GM20000 (cell line): ENCODE data around the gene TFDP3.

Experiments
- DNase-seq: peaks from one replicate; pipeline ENCODE4 v3.0.0; 2012; ENCODE audit warnings: low spot score
- TF ChIP-seq, protein P1 (sequence below): IDR thresholded peaks from 2 replicates; pipeline ENCODE4 v1.5.1; 2012; ENCODE audit warnings: mild to moderate bottlenecking, control low read depth; ENCODE audit errors: extremely low read depth, missing control alignments

TFDP3 gene

DNA sequence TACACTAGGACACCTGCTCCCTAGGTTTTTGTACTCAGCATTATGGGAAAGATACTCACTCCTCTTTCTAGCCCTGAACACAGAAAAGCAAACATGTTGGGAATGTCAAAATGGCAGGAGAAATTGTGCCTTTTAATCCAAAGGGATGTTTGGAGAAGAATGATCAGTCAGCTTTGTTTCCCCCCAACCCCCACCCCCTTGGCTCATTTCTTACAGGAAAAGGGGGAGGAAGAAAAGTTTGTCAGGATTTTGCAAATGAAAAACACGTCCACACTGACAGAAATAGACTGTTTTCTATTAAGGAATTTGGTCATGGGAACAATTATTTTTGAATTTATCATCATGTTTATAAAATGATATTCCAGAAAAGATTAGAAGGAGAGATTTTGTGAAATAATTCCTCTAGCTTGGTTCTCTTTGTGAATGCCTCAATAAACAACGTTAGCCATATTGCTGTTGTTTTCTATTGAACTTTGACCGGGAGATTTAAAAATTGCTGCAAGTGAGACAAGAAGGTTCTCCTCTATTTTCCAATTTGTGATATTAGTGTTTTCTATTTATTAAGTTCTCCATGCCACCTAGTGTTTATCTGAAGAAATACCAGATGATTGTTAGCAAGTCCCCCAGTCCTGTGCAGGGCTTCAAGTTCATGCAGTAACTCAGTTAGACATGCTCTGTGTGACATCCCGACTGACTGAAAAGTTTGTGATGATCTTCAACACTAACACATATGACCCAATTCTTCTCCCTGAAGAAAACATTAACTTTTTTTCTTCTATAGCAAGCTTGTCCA lies 31.3 kb upstream of the TFDP3 start:
- DNase-seq, result no peak
- TF ChIP-seq, protein P1, sequence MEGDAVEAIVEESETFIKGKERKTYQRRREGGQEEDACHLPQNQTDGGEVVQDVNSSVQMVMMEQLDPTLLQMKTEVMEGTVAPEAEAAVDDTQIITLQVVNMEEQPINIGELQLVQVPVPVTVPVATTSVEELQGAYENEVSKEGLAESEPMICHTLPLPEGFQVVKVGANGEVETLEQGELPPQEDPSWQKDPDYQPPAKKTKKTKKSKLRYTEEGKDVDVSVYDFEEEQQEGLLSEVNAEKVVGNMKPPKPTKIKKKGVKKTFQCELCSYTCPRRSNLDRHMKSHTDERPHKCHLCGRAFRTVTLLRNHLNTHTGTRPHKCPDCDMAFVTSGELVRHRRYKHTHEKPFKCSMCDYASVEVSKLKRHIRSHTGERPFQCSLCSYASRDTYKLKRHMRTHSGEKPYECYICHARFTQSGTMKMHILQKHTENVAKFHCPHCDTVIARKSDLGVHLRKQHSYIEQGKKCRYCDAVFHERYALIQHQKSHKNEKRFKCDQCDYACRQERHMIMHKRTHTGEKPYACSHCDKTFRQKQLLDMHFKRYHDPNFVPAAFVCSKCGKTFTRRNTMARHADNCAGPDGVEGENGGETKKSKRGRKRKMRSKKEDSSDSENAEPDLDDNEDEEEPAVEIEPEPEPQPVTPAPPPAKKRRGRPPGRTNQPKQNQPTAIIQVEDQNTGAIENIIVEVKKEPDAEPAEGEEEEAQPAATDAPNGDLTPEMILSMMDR, result no peak

DNA sequence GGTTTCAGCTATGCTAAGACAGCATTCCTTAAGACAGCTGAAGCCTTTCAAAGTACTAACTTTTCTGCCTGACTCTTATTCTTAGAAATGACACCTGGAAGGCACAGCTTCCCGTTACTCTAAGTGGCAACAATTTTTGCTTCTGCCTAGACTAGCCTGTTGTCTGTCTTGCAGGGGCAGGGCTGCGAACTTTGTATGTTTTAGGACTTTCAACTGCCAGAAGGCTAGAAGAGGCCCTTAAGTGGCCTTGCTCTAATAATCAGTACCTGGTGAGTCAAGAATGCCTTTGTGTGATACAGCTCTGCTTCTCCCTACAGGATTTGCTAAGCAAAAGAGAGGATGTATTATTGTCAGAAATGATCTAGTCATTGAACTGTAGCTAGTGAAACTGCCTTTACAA lies 30.0 kb upstream of the TFDP3 start:
- TF ChIP-seq, protein P1, result no peak
- DNase-seq, result no peak

DNA sequence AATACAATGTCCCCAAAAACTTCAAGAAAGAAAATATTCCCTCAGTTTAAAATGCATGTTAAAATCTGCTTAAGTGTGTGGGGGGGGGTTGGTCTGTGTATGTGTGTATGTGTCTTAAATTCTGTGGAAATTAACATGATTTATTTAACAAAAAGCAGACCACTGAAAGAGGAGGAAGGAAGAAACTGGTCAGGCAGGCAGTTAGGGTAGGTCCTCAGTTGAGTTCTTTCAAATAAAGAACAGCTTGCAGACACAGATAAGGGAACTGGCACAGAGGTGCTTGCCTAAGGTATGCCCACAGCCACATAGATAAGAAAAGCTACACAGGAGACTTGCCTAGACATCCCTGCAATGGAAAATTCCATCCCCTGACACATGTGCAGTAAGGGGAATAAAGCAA lies 28.8 kb upstream of the TFDP3 start:
- TF ChIP-seq, protein P1, result no peak

DNA sequence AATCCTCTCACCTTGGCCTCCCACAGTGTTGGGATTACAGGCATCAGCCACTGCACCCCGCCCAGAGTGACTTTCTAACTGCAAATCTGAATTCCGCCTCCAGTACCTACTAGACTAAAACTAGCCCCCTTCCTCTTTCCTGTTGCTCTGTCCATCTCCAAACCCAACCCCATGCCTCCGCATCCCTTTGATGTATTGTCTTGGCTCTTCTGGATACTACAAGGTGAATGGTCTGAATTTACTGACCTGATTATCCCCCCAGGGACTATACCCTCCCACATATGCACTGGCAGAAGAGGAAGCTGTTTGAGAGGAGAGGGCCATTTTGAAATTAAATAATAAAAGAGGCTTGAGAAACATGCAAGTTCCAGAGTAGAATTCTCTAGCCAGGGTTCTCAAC lies 17.7 kb upstream of the TFDP3 start:
- TF ChIP-seq, protein P1, result no peak
- DNase-seq, result no peak

More for the DNA sequence above, 28.8 kb upstream of the TFDP3 start:
- DNase-seq, result no peak

DNA sequence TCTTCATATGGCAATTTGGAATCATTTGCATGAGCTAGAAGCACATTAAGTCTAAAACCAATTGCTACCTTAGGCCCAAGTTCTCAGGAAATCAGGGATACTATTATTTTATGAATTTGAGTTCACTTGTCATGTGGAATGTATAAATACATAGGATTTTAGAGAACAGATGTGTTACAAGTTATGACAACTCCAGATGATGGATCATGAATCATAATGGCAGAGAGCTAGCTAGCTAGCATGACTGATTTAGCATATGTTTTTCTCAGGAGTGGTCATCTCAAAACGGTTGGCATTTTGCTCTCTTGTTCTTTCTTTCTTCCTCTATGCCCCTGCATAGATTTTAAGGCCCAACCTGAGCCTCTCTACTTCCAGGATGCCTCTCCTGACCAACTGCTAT lies 14.2 kb upstream of the TFDP3 start:
- TF ChIP-seq, protein P1, result no peak
- DNase-seq, result no peak

DNA sequence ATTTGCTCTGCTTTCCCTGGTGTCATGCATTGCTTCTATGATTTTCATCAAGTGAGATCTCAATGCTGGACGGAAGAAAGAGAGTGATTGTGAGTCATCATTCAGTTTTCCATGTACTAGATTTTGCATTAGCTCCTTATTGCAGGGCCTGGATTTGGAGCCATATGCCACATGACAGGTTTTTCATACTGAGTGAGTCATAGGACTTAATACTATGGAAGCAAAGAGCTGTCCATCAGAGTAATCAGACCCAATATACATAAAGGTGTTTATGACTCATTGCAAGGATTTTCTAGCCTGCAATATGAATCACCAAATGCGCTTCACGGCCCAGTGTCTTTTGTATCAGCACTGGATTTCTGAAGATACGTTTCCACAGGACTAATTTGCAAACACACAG lies 11.2 kb upstream of the TFDP3 start:
- no peak for DNase-seq
- TF ChIP-seq, protein P1, result no peak

DNA sequence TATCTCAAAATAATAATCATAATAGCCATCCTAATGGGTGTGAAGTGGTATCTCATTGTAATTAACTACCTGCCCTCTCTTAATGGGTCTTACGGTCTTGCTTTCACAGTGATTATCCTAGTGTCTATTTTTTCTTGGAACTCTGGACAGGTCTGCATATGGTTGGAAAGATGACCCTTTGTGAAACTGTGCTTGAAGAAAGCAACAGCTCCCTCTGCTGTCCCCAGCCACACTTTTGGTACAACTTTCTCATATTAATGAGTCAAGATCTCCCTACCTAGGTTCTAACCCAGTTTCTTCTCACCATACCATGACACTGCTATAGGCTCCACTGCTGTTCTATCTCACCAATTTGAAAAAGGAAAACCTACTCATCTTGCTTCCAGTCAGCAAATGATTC lies 2.4 kb downstream of the TFDP3 start:
- peak; percentile 6 for DNase-seq
- TF ChIP-seq, protein P1, result no peak
